HFF-Myc (cell line): ENCODE data around the gene ADAMTS19.
"Not testable (repeated sequence)": the region's sequence is repeated elsewhere in the genome, so short reads cannot be mapped to it uniquely, and the experiment has no call there.

Experiments
- DNase-seq: peaks from one replicate; pipeline ENCODE4 v3.0.0-alpha.2; 2011; ENCODE audit warnings: low read depth; ENCODE audit errors: extremely low read depth
- H3K4me3 ChIP-seq: replicated peaks from 2 replicates; pipeline ENCODE4 v1.5.1; 2011; ENCODE audit warnings: low read depth, mild to moderate bottlenecking, control low read depth, low read length
- TF ChIP-seq, protein P1 (sequence below): IDR thresholded peaks from 2 replicates; pipeline ENCODE4 v1.5.1; 2012; ENCODE audit warnings: mild to moderate bottlenecking, low read depth, low read length, control low read depth; ENCODE audit errors: missing control alignments

The ADAMTS19 gene

DNA sequence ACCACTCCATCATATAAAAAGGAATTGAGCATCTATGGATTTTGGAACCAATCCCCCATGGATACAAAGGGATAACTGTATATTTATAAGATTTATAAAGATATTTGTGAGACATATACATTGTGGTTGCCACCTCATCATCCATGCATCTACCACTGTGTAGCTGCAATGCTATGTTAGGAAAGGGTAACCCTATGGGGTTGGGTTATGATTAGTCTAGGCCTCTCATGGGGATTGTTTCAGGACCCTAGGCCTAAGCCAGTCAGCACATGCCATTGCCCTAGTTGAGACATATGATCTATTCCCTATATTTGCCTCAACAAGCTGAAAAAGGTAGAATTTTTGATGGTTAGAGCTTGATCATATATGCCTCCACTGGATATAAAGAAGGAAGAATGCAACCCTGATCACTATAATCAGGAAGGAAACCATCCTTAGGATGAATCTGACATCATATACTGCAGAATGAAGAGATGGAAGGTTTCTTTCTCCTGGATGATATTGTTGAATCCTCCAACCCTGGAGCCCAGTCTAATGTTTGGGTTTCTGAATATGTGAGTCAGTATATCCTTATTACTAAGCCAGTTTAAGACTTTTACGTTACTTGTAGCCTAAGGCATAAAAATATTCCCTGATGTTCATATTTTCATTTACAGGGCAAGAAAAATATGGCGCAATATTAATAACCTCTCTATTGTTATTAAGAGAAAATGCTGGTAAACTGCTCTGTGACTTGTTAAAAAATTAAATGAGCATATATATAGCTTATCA is 94.2 kb downstream of the ADAMTS19 start:
- no peak for DNase-seq
- TF ChIP-seq, protein P1, sequence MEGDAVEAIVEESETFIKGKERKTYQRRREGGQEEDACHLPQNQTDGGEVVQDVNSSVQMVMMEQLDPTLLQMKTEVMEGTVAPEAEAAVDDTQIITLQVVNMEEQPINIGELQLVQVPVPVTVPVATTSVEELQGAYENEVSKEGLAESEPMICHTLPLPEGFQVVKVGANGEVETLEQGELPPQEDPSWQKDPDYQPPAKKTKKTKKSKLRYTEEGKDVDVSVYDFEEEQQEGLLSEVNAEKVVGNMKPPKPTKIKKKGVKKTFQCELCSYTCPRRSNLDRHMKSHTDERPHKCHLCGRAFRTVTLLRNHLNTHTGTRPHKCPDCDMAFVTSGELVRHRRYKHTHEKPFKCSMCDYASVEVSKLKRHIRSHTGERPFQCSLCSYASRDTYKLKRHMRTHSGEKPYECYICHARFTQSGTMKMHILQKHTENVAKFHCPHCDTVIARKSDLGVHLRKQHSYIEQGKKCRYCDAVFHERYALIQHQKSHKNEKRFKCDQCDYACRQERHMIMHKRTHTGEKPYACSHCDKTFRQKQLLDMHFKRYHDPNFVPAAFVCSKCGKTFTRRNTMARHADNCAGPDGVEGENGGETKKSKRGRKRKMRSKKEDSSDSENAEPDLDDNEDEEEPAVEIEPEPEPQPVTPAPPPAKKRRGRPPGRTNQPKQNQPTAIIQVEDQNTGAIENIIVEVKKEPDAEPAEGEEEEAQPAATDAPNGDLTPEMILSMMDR: no peak
- no peak overlapping the region for H3K4me3 ChIP-seq

DNA sequence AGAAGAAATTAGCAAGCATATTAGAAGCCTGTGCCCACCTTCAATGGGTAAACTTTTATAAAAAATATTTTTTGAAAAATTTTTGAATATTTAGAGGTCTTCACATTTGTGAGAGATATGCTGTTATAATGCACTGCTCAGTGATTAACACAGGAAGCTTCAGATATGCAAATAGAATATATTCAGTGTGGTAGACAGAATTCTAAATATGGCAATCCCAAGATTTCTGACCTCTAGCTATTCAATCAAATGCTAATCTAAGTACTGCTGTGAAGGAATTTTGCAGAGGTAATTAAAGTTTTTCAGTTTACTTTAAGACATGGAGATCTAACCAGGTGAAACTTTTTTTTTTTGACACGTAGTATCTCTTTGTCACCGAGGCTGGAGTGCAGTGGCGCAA is 103.5 kb downstream of the ADAMTS19 start:
- no peak overlapping the region for H3K4me3 ChIP-seq
- TF ChIP-seq, protein P1: no peak
- no peak for DNase-seq

GRCh38 chr5:129569295-129569694 is 109.2 kb downstream of the ADAMTS19 start:
- DNase-seq: no peak
- no peak overlapping the region for H3K4me3 ChIP-seq
- TF ChIP-seq, protein P1: no peak

DNA sequence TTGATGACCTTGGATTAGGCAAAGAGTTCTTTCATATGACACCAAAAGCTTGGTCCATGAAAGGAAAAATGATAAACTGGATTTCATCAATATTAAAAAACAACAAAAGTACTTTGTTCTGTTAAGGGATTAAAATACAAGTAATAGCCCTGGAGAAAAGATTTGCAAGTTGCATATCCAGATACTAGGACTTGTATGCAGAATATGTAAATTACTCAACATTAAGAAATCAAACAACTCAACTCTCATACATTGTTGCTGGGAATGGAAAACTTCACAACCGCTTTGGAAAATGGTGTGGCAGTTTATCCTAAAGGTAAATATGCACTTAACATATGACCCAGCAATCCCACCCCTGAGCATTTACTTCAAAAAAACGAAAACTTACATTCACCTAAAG is 112.0 kb downstream of the ADAMTS19 start:
- TF ChIP-seq, protein P1: no peak
- DNase-seq: no peak
- H3K4me3 ChIP-seq: no peak overlapping the region

DNA sequence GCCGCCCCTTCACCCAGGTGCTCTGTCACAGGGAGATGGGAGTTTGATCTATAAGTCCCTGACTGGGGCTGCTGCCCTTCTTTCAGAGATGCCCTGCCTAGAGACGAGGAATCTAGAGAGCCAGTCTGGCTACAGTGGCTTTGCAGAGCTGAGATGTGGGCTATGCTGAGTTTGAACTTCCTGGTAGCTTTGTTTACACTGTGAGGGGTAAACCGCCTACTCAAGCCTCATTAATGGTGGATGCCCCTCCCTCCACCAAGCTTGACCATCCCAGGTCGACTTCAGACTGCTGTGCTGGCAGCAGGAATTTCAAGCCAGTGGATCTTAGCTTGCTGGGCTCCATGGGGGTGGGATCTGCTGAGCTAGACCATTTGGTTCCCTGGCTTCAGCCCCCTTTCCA is 124.4 kb downstream of the ADAMTS19 start:
- DNase-seq, H3K4me3 ChIP-seq: not testable (repeated sequence)

GRCh38 chr5:129591508-129592160 is 131.5 kb downstream of the ADAMTS19 start:
- DNase-seq: no peak
- no peak overlapping the region for H3K4me3 ChIP-seq
- TF ChIP-seq, protein P1: no peak

DNA sequence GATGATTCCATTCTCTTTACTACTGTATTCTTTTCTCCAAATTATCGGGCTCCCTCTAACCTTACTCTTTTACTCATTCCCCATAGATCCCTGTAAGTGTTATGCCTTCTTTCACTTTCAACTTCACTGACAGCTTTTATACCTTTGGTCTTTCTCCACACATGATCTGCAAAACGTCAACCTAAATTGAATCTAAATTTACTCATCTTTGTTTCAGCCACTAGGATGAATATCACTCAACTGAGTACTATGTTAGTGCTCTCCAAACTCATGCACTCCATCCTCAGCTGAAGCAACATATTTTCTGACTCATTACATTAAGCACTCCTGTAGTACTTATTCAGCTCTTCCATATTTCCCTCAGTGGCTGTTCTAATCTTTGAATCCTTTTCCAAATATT is 133.4 kb downstream of the ADAMTS19 start:
- H3K4me3 ChIP-seq: no peak overlapping the region
- TF ChIP-seq, protein P1: no peak
- DNase-seq: no peak
